Panc1 (cell line): ENCODE results near the gene APLNR. TPM values are rescaled to one million over a fixed set of nuclear protein-coding genes. Genes with fewer than 3 reads are reported as not detected.

Source experiments
- ATAC-seq: fragments of 200-7000 bp; cut with Tn5 transposase; 2 replicates; pipeline ENCODE4 v1.9.1; 2020; ENCODE audit warnings: mild to moderate bottlenecking, moderate library complexity
- BruUV-seq: library from RNA; stranded (reverse); fragments of 400-500 nt; replicated peaks from 2 replicates; lab custom pipeline; 2021; lab: Mats Ljungman, UMichigan
- CTCF ChIA-PET: fragments of 300-600 bp; sonication (Branson Sonifier 250); formaldehyde crosslinking; loops from one replicate; lab custom pipeline; 2022; ENCODE audit warnings: antibody characterized with exemption; lab: Charles Lee
- POLR2A ChIA-PET: fragments of 300-600 bp; sonication (Branson Sonifier 250); formaldehyde crosslinking; loops from one replicate; lab custom pipeline; 2022; ENCODE audit warnings: antibody characterized with exemption; lab: Charles Lee
- DNase-seq: peaks from one replicate; pipeline ENCODE4 v3.0.0-alpha.2; 2010; ENCODE audit warnings: low read depth, low spot score
- H3K27ac ChIP-seq: 2 replicates; pipeline ENCODE4 v1.5.1; 2011; ENCODE audit warnings: mild to moderate bottlenecking, low read length, inconsistent platforms
- H3K27me3 ChIP-seq: fragments of 200-500 bp; sonication (Bioruptor generic); 2 replicates; pipeline ENCODE4 v1.6.0; 2014; ENCODE audit warnings: low read length, inconsistent platforms; ENCODE audit not compliant: control insufficient read depth, insufficient read depth
- H3K36me3 ChIP-seq: fragments of 200-500 bp; sonication (Bioruptor generic); 2 replicates; pipeline ENCODE4 v1.5.1; 2014; ENCODE audit warnings: inconsistent platforms, mild to moderate bottlenecking, low read length, moderate library complexity; ENCODE audit not compliant: control insufficient read depth, insufficient read depth
- H3K4me1 ChIP-seq: 2 replicates; pipeline ENCODE4 v1.5.1; 2011; ENCODE audit warnings: inconsistent platforms, mild to moderate bottlenecking, low read length, moderate library complexity; ENCODE audit not compliant: control insufficient read depth, insufficient read depth
- H3K4me3 ChIP-seq, 2 experiments: 2 replicates each; pipeline ENCODE4 v1.5.1; 2011 to 2012; ENCODE audit warnings: low read depth in 2 of 2, low read length in 2 of 2, mild to moderate bottlenecking in 2 of 2, inconsistent platforms in 1 of 2, moderate library complexity in 1 of 2
- H3K9me3 ChIP-seq: fragments of 200-500 bp; sonication (Bioruptor generic); 2 replicates; pipeline ENCODE4 v1.5.1; 2014; ENCODE audit warnings: low read depth, mild to moderate bottlenecking, inconsistent platforms, low read length, moderate library complexity; ENCODE audit not compliant: control insufficient read depth, insufficient read depth
- POLR2AphosphoS5 ChIP-seq: IDR thresholded peaks from 2 replicates; pipeline ENCODE4 v1.6.1; 2012; ENCODE audit warnings: mild to moderate bottlenecking, low read depth, low read length, moderate library complexity
- SIN3A ChIP-seq: IDR thresholded peaks from 2 replicates; pipeline ENCODE4 v1.6.1; 2012; ENCODE audit warnings: low read depth, mild to moderate bottlenecking, low read length, moderate library complexity, borderline replicate concordance; ENCODE audit not compliant: insufficient read depth
- TCF7L2 ChIP-seq: IDR thresholded peaks from 2 replicates; pipeline ENCODE4 v1.6.1; 2011; ENCODE audit warnings: mild to moderate bottlenecking, low read depth, low read length, inconsistent platforms
- in situ Hi-C: cut with HindIII; loops from 2 replicates; pipeline ENCODE4 v1.10.0; 2016; ENCODE audit warnings: low sequenced_read_pairs, low pct_unique_long_range_greater_than_20kb
- intact Hi-C: fragments of 100-400 bp; cut with micrococcal nuclease; formaldehyde crosslinking; loops from one replicate; pipeline ENCODE4 v1.10.0; 2022; ENCODE audit not compliant: unreplicated experiment
- total RNA-seq: library from RNA; stranded (reverse); gene quantifications from one replicate; pipeline ENCODE4 v1.2.1, GENCODE V29; 2021; ENCODE audit not compliant: unreplicated experiment
- TF ChIP-seq, protein P1 (sequence below): fragments of 450-650 bp; IDR thresholded peaks from 2 replicates; pipeline ENCODE4 v1.5.1; 2017; ENCODE audit warnings: mild to moderate bottlenecking
- TF ChIP-seq, protein P2 (sequence below), 2 experiments: IDR thresholded peaks; 2 replicates each; pipeline ENCODE4 v1.6.1; 2011 to 2012; ENCODE audit warnings: low read depth in 2 of 2, control low read depth in 1 of 2, low read length in 1 of 2, mild to moderate bottlenecking in 1 of 2, moderate library complexity in 1 of 2; ENCODE audit not compliant: insufficient read depth in 1 of 2

Gene APLNR
- total RNA-seq, 1 experiment from 2014 or later: not detected

DNA sequence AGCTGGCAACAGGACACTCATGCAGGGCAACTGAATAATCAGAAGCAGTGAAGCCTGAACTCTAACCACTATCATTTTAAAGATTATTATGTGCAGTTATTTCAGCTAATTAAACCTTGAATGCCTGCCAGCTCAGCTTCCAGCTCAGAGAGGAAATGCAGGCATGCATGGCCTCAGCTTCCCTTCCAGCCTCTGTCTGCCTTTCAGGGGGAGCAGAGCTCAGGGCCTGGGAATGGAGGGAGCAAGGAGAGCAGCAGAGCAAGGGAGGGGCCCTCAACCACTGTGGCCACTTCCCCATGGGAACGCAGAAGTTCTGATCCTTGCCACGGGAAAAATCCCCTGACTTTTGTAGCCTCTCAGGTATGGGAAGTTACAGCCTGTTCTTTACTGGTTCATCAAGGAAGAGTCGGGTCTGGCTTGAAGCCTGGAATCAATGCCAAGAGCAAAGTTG lies 32.5 kb upstream of the APLNR start:
- H3K36me3 ChIP-seq: no peaks in the 10 kb centered on the region
- no peak overlapping the region for H3K27ac ChIP-seq
- DNase-seq (no peak), ATAC-seq (no peak; the same call in 1 of the 2 replicates)
- in situ Hi-C loops (no loop called here), intact Hi-C loops (no loop called here)
- no peaks in the 10 kb centered on the region for H3K27me3 ChIP-seq
- BruUV-seq: no TSS peak
- ChIA-PET POLR2A (no interaction called here), CTCF (no interaction called here)
- H3K4me1 ChIP-seq: no peaks in the 10 kb centered on the region
- H3K9me3 ChIP-seq: 0 out of 2 replicates have a peak, but pooled peaks cover 3% of the 10 kb centered on the region
- H3K4me3 ChIP-seq: no peak overlapping the region
- no peak for TF ChIP-seq TCF7L2
- no peak for TF ChIP-seq POLR2AphosphoS5
- TF ChIP-seq, protein P1, sequence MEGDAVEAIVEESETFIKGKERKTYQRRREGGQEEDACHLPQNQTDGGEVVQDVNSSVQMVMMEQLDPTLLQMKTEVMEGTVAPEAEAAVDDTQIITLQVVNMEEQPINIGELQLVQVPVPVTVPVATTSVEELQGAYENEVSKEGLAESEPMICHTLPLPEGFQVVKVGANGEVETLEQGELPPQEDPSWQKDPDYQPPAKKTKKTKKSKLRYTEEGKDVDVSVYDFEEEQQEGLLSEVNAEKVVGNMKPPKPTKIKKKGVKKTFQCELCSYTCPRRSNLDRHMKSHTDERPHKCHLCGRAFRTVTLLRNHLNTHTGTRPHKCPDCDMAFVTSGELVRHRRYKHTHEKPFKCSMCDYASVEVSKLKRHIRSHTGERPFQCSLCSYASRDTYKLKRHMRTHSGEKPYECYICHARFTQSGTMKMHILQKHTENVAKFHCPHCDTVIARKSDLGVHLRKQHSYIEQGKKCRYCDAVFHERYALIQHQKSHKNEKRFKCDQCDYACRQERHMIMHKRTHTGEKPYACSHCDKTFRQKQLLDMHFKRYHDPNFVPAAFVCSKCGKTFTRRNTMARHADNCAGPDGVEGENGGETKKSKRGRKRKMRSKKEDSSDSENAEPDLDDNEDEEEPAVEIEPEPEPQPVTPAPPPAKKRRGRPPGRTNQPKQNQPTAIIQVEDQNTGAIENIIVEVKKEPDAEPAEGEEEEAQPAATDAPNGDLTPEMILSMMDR: no peak
- TF ChIP-seq SIN3A: no peak
- TF ChIP-seq, protein P2, sequence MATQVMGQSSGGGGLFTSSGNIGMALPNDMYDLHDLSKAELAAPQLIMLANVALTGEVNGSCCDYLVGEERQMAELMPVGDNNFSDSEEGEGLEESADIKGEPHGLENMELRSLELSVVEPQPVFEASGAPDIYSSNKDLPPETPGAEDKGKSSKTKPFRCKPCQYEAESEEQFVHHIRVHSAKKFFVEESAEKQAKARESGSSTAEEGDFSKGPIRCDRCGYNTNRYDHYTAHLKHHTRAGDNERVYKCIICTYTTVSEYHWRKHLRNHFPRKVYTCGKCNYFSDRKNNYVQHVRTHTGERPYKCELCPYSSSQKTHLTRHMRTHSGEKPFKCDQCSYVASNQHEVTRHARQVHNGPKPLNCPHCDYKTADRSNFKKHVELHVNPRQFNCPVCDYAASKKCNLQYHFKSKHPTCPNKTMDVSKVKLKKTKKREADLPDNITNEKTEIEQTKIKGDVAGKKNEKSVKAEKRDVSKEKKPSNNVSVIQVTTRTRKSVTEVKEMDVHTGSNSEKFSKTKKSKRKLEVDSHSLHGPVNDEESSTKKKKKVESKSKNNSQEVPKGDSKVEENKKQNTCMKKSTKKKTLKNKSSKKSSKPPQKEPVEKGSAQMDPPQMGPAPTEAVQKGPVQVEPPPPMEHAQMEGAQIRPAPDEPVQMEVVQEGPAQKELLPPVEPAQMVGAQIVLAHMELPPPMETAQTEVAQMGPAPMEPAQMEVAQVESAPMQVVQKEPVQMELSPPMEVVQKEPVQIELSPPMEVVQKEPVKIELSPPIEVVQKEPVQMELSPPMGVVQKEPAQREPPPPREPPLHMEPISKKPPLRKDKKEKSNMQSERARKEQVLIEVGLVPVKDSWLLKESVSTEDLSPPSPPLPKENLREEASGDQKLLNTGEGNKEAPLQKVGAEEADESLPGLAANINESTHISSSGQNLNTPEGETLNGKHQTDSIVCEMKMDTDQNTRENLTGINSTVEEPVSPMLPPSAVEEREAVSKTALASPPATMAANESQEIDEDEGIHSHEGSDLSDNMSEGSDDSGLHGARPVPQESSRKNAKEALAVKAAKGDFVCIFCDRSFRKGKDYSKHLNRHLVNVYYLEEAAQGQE (IDR thresholded peaks at IDR 0.05; ENCODE audit: insufficient read depth in 1 of 2, low read depth in 2 of 2, low read length in 1 of 2): no peak

DNA sequence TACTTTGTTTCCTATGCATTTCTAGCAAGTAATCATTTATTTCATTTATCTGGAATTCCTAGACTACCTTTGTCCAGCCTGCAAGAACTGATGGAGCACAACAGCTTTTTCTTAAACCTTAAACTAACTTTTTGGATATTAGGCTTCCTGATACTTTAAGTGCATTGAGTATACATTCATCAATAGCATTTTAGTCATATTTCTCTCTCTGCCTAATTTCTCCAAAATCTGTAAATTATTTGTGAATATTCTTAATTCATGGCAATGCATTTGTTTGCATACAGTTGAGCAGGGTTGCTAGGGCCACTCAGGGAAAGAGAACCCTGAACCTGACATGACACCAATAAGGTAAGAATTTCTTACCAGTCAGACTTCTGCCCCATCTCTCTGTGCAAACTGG lies 29.1 kb upstream of the APLNR start:
- BruUV-seq: no TSS peak
- H3K27me3 ChIP-seq: no peaks in the 10 kb centered on the region
- TF ChIP-seq SIN3A (no peak), POLR2AphosphoS5 (no peak), TCF7L2 (no peak)
- TF ChIP-seq, protein P1: no peak
- TF ChIP-seq, protein P2 (IDR thresholded peaks at IDR 0.05; ENCODE audit: insufficient read depth in 1 of 2, low read depth in 2 of 2, low read length in 1 of 2): no peak
- no peaks in the 10 kb centered on the region for H3K9me3 ChIP-seq
- no peak overlapping the region for H3K4me3 ChIP-seq
- ATAC-seq (no peak), DNase-seq (no peak)
- POLR2A ChIA-PET: no interaction called here
- intact Hi-C loops: no loop called here
- in situ Hi-C loops: no loop called here
- no peaks in the 10 kb centered on the region for H3K36me3 ChIP-seq
- no peak overlapping the region for H3K27ac ChIP-seq
- CTCF ChIA-PET: no interaction called here
- no peaks in the 10 kb centered on the region for H3K4me1 ChIP-seq
